ENCODE data around the gene MAP4K5.
A peak's percentile ranks its signal among the peaks of the same experiment; 100 is the strongest.
"Not testable (repeated sequence)": the region's sequence is repeated elsewhere in the genome, so short reads cannot be mapped to it uniquely, and the experiment has no call there.

Gene MAP4K5

GRCh38 chr14:50531595-50532501, 521 bp downstream of the MAP4K5 start:
- peak; percentile 46 to 72 for DNase-seq

GRCh38 chr14:50530794-50531365, 1.5 kb downstream of the MAP4K5 start:
- DNase-seq = no peak

DNA sequence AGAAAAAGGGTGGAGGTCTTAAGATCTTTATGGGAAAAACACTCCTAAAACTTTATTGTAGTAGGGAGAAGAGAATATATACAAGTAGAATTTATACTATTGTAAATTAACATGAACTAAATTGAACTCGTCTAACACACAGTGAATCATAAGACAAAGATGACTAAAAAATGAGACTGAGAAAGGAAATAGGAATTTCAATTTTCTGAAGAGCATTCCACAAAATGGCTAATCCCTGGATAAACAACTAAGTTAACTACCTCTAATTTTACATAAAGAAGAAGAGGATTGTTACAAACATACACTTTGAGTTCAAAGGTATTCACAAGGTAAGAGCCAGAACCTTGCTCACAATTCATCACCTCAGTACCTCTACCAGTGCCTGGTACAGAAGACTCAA, 2.0 kb downstream of the MAP4K5 start:
- DNase-seq = no peak

GRCh38 chr14:50529288-50530179, 2.8 kb downstream of the MAP4K5 start:
- DNase-seq = no peak

- no peak for DNase-seq
Observed at GRCh38 chr14:50528000-50528399, 4.4 kb downstream of the MAP4K5 start.

DNA sequence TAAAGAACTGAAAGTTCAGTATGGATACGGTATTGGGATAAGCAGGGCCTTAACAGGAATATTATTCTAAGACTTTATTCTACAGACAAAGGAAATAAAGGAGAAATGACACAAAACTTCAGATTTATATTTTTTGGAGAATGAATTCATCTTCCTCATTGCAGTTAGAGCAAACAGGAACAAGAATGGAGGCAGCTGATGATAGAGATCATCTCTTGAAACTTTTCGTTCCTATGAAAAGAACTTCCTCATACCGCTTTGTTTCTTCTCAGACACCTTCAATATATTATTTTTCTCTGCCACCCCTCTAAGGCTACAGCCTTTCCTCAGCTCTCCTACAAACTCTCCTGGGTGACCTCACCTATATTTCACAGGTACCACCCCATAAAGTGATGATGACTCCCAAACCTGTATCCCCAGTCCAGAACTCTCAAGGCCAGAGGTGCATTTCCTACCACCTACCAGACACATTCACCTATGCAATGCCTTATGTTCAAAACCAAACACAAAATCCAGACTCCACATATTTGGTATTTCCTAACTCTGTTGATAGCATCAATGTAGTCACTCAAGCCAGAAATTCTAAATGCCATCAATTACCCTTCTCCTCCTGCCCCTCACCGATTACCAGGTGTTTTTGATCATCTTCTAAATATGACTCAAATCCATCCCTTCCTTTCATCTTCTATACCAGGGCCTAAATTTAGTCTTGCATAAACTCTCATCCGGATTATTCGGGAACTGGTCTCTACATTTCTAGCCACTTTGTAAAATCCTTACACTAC, 7.4 kb downstream of the MAP4K5 start:
- DNase-seq = no peak

DNA sequence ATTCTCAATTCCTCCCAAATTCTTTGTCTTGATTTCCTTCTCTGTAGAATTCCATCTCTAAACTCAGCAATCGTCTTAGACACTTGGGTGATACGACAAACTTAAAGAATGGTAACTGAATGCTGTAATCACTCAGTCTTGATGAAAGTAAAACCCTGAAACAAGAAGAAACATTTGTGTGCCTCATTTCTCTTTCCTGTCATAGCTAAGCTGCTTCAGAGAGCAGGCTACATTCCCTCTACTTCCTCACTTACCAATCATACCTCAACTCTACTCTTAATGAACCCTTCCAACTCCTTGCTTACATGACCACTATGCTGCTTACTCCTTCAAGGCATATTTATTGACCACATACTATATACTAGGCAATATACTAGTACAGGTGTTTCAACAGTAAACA, 8.3 kb downstream of the MAP4K5 start:
- DNase-seq = no peak

DNA sequence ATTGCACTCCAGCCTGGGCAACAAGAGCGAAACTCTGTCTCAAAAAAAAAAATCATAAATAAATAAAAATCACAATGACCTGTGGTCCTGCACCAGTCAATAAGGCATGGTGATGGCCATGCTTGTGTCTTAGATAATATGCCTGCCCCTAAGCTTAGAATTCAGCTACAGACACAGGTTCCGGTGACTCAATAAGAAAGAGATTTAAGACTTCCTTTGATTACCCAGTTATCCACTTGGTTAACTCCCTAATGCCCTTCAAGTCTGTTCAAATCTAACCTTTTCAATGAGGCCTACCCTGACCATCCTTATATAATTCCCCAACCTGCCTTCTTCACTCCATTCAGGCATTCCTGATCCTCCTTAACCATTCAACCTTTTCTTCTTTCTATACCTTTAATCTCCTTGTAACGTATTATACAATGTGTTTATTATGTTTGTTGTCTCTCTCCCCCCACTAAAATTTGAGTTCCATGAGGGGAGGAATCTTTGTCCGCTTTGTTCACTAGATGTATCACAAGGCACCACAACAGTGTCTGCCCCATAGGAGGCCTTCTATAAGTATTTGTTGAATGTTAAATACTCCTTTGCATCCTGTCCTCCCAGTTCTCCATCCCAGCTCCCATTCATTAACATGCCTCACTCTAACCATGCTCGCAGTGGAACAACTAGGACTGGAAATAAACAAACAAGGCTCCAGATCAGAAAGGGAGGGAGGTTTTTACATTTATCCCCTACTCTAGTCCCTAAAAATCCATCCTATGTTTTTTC, 8.9 kb downstream of the MAP4K5 start:
- DNase-seq = no peak

- no peak for DNase-seq
Observed at GRCh38 chr14:50521912-50522341, 10.4 kb downstream of the MAP4K5 start.

DNA sequence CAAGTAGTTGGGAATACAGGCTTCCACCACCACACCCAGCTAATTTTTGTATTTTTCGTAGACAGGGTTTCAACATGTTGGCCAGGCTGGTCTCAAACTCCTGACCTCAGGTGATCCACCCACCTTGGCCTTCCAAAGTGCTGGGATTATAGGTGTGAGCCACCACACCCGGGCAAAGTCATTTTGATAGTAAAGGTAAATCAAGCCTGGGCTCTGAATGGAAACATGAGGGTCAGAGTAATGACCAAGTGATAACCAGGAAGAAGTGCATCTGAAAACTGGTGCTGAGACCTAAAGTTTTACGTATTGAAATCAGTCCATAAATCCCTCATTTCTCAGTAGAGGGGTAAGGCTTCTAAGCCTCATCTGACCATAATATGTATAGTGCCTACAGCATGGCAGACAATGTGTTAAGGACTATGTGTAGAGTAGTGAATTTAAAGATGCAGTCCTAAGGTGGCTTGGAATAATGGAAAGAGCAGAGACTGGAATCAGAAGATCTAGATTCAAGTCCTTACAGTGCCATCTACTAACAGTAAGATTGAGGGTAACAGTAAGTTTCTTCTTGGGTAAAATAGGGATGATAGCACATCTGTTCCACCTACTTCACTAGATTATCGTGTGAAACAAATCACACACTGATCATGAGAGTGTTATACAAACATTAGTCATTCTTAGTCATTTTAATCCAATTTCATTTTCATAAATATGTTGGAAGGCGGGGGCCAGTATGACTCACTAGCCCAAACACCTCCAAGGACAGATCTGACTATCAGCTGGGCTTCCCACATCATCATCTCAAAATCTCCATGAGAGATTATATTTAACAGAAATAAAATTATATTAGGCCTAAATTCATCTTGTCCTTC, 11.2 kb downstream of the MAP4K5 start:
- no peak for DNase-seq

GRCh38 chr14:50516091-50516490, 16.3 kb downstream of the MAP4K5 start:
- DNase-seq = no peak

- no peak for DNase-seq
Observed at GRCh38 chr14:50512463-50512862, 19.9 kb downstream of the MAP4K5 start.

DNA sequence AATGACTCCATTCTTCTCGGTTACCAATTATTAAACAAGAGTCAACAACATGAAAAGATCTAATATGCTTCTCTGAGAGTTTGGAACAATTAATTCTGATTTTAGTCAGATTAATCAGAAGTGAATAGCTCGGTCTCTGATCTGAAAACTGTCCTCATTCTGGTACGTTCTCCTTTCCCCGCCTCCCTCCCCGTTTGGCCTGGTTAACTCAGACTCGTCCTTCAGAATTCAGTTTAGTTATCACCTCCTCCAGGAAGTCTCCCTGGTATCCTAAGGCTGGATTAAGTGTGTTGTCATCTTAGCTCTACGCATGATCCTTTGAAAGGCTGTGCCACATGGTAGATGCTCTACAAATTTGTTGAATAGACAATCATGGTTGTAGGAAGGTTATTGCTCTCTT, 22.2 kb downstream of the MAP4K5 start:
- DNase-seq = no peak

DNA sequence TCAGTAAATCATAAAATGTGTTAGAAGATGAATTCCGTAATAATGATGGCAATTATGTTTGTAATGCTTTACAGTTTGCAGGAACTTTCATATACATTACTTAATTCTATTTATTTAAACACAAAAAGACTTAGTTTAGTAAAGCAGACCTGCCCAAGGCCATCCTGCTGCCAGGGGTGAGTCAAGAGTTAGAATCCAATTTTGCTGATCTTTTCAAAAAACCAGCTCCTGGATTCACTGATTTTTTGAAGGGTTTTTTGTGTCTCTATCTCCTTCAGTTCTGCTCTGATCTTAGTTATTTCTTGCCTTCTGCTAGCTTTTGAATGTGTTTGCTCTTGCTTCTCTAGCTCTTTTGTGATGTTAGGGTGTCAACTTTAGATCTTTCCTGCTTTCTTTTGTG, 25.3 kb downstream of the MAP4K5 start:
- not testable (repeated sequence) for DNase-seq

DNA sequence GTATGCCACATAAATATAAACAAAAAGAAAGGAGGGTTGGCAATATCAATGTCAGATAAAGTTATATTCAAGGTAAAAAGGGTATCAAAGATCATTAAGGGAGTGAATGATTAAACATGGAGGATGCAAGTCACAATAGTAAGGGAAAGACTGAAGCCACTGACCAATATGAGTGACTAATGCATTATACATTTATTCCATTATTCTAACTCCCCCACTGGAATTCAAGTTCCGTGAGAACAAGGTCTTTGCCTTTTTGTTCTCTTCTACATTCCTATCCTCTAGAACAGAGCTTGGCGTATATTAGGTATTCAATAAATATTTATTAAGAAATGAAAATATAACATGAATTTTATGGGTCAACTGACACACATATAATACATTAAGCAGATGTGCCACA, 30.7 kb downstream of the MAP4K5 start:
- no peak for DNase-seq

DNA sequence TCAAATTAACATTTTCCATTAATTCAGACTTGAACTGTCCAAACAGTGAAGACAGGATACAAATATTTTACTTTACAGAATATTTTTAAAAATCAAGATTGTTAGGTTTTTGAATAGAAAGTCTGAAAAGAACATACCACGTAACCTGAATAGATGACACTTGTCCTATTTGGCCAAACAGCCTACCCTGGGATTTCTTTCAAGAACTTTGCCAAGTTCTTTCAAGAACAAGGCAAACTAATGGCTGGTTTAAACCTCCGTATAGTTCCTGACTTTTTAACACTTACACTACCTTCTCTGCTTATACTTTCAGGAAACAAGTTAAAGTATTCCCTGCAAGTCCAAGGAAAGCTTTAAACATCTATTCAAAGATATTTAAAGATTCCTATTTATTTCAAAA, 35.0 kb downstream of the MAP4K5 start:
- no peak for DNase-seq

- no peak for DNase-seq
Observed at GRCh38 chr14:50489851-50490250, 42.5 kb downstream of the MAP4K5 start.

GRCh38 chr14:50488521-50488920, 43.8 kb downstream of the MAP4K5 start:
- DNase-seq = no peak

- no peak for DNase-seq
Observed at GRCh38 chr14:50479041-50479440, 53.3 kb downstream of the MAP4K5 start.

- DNase-seq = no peak
Observed at GRCh38 chr14:50477760-50478159, 54.6 kb downstream of the MAP4K5 start.

- no peak for DNase-seq
Observed at GRCh38 chr14:50476134-50476533, 56.2 kb downstream of the MAP4K5 start.
